ENCODE results near the gene DIPK1B.

The DIPK1B gene

GRCh38 chr9:136688274-136689107, 23.9 kb upstream of the DIPK1B start:
- DNase-seq (ENCODE audit: low read depth), result no peak
- H3K4me3 ChIP-seq (ENCODE audit: low read length), result no peak overlapping the region
- TF ChIP-seq, protein P1, sequence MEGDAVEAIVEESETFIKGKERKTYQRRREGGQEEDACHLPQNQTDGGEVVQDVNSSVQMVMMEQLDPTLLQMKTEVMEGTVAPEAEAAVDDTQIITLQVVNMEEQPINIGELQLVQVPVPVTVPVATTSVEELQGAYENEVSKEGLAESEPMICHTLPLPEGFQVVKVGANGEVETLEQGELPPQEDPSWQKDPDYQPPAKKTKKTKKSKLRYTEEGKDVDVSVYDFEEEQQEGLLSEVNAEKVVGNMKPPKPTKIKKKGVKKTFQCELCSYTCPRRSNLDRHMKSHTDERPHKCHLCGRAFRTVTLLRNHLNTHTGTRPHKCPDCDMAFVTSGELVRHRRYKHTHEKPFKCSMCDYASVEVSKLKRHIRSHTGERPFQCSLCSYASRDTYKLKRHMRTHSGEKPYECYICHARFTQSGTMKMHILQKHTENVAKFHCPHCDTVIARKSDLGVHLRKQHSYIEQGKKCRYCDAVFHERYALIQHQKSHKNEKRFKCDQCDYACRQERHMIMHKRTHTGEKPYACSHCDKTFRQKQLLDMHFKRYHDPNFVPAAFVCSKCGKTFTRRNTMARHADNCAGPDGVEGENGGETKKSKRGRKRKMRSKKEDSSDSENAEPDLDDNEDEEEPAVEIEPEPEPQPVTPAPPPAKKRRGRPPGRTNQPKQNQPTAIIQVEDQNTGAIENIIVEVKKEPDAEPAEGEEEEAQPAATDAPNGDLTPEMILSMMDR (conservative IDR thresholded peaks at IDR 0.05; ENCODE audit: low read depth, low read length), result no peak

GRCh38 chr9:136689108-136689460, 23.3 kb upstream of the DIPK1B start:
- H3K4me3 ChIP-seq (ENCODE audit: low read length), result no peak overlapping the region
- DNase-seq (ENCODE audit: low read depth), result no peak
- TF ChIP-seq, protein P1 (conservative IDR thresholded peaks at IDR 0.05; ENCODE audit: low read depth, low read length), result no peak

DNA sequence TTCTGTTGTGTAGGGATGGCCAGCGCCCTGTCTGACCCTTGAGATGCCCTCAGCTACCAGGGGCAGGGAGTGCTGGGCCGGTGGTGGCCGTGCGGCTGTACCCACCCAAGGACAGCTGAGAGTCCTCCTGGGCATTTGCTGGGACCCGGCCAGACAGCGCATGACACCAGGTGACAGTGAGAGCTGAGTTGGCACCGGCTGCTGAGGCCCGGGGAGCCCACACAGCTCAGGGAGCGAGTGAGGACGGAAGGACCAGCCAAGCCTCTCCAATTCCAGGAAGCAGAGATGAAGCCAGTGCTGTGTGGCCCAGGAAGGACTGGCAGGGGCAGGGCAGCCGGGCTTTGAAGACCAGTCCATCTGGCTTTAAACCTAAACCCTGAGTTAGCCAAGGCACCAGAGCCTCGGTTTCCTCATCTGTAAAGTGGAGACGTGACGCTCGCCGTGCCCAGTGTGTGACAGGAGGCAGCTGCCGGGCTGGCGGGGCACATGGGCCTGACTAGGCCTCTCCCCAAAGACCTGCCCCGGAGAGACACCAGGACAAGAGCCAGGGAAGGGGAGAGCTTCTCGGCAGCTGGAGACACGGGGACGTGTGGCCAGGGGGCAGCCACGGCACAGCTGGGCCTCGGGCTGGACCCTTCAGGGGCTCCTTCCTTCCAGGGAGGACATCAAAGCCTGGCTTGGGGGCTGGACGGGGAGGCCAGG, 22.1 kb upstream of the DIPK1B start:
- TF ChIP-seq, protein P1 (conservative IDR thresholded peaks at IDR 0.05; ENCODE audit: low read depth, low read length), result no peak
- no peak for DNase-seq (ENCODE audit: low read depth)
- H3K4me3 ChIP-seq (ENCODE audit: low read length), result no peak overlapping the region

GRCh38 chr9:136690806-136691261, 21.5 kb upstream of the DIPK1B start:
- TF ChIP-seq, protein P1 (conservative IDR thresholded peaks at IDR 0.05; ENCODE audit: low read depth, low read length), result no peak

DNA sequence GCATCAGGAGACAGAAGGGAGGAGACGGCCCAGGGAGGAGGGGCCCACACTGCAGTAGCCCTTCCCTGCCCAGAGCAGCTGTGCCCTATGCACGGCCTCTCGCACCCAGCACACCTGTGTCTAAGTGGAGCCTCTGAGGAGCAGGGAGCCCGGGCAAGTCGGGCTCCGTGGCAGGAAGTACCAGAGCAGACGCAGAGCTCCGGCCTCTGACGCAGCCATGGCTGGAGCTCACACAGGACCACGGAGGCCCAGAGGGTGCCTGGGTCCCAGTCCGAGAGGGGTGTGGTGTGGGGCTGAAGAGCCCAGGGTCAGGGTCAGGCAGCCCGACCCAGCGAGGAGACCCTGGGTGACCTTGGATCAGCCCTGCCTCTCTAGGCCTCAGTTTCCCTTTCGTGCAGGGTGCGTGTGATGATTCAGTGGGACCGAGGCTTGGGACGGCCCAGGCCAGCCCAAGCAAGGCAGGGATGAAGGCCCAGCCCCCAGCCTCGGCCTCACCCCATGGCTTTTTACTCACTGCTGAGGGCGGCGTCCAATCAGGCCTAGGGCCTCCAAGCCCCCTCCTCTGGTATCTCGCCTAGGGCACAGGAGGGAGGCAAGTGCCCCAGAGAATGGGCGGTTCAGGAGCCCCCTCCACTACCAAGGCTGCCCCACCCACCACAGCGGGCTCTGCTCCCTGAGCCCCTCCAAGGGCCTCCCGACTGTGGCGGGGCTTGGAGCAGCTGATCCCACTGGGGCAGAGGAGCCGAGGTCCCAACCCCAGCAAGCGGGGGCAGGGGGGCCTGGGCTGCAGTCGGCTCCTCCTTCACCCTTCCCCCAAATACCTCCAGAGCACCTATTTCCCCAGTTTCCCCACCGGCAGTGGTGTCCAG, 20.8 kb upstream of the DIPK1B start:
- H3K4me3 ChIP-seq (ENCODE audit: low read length), result no peak overlapping the region
- TF ChIP-seq, protein P1 (conservative IDR thresholded peaks at IDR 0.05; ENCODE audit: low read depth, low read length), result no peak
- no peak for DNase-seq (ENCODE audit: low read depth)

More at GRCh38 chr9:136690806-136691261, 21.5 kb upstream of the DIPK1B start:
- no peak overlapping the region for H3K4me3 ChIP-seq (ENCODE audit: low read length)
- DNase-seq (ENCODE audit: low read depth), result no peak

DNA sequence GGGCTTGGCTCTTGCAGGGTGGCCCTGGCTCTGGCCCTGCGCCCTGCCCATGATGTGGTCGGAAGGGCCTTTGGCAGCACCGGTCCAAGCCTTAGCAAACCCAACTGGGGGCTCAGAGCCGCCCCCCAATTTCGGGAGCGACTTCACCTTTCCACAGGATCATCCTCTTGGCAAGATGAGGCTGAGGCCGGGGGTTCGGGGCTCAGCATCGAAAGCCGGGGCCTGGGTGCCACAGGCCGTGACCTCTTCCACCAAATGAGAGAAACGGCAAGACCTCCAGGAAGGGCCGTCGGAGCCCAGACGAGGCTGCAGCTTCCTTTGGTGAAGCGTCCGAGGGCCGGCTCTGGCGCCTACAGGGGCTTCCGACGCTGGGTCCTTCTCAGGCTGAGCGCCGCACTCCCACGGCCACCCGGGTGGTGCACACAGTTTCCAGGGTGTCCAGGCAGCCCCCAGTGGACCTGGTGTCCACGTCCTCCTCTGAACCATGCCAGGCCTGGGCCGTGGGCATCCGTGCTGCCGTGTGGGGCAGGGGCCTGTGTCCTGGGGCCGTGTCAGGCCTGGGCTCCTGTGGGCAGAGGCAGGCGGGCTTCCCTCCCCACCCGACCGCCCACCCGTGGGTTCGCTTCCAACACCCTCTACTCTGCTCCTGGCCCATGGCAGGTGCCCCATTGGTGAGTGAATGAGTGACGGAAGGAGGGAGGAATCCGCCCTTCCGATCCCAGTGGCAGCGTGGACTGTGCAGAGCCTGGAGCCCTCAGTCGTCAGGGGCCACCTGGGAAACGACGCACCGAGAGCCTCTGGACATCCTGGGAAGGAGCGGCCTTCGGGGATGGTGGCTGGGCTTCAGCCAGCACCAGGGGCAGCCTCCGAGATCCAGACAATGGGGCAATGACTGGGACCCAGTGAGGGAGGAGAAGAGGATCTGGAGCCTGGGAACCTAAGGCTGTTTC, 19.9 kb upstream of the DIPK1B start:
- no peak for DNase-seq (ENCODE audit: low read depth)
- no peak overlapping the region for H3K4me3 ChIP-seq (ENCODE audit: low read length)
- TF ChIP-seq, protein P1 (conservative IDR thresholded peaks at IDR 0.05; ENCODE audit: low read depth, low read length), result no peak
